NCI-H146 treated with DMSO at 0.1 percent for 48 hours (cell line): ENCODE data around the gene C10orf67.
"Not testable (repeated sequence)": the region's sequence is repeated elsewhere in the genome, so short reads cannot be mapped to it uniquely, and the experiment has no call there.

Experiments
- DNase-seq: peaks from one replicate; lab custom pipeline; 2025; ENCODE audit not compliant: unreplicated experiment; lab: John Stamatoyannopoulos, UW

Gene C10orf67

DNA sequence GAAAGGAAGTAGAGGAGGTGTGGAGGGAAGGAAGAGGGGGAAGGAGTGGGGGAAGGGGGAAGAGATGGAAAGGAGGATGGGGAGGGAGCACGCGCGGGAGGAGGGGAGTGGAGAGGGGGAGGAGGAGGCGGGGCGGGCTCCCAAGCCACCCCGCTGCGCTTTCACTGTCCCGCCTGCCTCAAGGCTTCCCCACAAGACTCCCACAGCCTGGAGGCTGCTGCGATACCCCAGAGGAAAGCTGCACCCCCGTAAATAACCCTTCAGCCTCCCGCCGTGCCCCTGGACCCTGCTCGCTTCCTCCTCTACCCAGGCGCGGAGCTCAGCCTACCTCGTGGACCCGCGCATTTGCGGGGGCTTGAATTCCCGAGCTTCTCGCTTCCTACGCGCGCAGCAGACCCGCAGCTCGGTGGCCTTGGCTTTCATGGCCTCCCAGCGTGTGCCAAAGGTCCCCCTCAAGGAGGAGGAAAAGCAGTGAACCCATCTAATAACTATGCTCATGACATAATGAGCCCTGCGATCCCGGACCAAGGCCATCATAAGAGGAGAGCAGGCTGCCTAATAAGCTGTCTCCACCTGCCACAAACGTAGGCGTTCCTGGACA, at the start of gene C10orf67:
Gene C10orf67 (minus strand): TSS at position 557 of the 601 bp plus-strand sequence. CDS start 23 bp downstream, at position 534.
- DNase-seq: no peak

GRCh38 chr10:23391821-23392220, 47.2 kb upstream of the C10orf67 start:
- no peak for DNase-seq

DNA sequence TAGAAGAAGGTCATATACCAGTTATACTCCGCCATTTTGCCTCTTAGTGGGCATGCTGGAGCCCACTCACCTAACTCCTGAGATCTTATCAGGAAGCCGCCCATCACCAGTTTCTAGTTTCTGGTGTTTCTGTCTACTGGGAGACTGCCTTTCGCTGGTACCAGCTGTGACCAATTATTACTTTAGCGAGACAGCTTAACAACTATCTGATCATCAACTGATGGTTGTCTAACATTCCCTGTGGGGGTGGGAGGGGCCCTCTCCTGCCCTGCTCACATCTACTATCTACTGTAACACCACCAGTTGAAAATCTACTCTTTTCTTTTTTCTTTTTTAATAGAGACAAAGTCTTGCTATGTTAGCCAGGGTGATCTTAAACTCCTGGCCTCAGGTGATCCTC, 46.2 kb upstream of the C10orf67 start:
- DNase-seq: no peak

DNA sequence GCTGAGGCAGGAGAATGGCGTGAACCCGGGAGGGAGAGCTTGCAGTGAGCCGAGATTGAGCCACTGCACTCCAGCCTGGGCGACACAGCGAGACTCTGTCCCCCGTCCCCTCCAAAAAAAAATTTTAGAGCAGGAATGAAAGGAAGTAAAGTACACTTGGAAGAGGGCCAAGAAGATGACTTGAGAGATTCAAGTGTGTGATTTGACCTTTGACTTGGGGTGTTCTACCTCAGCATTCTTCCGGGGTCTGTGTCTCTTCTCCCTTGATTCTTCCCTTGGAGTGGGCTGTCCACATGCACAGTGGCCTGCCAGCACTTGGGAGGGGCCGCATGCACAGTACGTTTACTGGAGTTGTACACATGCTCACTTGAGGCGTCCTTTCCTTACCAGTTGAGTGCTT, 45.8 kb upstream of the C10orf67 start:
- DNase-seq: not testable (repeated sequence)

GRCh38 chr10:23387516-23387915, 42.9 kb upstream of the C10orf67 start:
- not testable (repeated sequence) for DNase-seq

DNA sequence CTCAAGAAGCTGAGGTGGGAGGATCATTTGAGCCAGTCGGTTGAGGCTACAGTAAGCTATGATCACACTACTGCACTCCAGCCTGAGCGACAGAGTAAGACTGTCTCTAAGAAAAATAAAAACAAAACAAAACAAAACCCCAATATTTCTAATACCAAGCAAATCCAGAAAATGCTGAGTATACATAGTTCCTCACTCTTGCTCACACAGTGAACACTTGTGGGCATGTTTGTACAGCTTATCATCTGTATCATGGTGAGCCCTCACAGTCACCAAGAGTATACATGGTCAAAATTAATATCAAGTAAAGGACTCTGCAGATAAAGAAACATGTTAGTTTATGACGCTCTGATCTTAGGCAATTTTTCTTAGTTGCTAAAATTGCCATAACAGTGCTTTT, 41.5 kb upstream of the C10orf67 start:
- no peak for DNase-seq

DNA sequence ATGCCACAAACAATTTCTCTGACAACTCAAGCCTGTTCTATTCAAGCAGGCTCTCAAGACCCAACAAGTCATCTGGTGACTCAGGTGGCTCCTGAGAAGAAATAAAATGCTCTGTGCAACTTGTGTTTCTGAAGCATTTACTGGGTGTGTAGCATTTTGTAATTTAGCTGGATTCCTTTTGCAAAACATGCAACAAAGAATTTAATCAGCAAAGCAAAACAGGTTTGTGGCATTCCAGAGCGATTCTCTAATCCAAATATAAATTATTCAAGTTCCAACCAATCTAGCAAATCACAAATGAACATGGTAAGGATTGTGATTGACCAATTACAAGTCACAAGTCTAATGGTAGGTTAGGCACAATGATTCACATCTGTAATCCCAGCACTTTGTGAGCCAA, 39.8 kb upstream of the C10orf67 start:
- no peak for DNase-seq

DNA sequence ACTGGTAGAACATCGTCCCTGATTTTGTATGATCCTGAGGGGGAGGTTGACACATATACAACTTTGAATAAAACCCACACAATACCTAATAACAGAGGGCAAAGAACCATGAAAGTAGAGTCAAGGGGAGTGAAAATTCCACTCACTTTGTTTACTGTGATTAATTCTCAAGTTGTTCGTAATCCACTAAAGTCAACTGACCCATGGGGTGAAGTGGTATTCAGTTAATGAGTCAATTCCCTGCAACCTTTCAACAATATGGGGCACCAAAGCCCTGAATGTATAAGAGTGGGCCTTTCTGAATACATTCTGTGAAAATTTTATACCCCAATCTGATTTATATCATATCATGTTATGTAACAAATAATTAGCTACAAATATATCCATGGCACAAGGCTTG, 39.0 kb upstream of the C10orf67 start:
- DNase-seq: no peak

DNA sequence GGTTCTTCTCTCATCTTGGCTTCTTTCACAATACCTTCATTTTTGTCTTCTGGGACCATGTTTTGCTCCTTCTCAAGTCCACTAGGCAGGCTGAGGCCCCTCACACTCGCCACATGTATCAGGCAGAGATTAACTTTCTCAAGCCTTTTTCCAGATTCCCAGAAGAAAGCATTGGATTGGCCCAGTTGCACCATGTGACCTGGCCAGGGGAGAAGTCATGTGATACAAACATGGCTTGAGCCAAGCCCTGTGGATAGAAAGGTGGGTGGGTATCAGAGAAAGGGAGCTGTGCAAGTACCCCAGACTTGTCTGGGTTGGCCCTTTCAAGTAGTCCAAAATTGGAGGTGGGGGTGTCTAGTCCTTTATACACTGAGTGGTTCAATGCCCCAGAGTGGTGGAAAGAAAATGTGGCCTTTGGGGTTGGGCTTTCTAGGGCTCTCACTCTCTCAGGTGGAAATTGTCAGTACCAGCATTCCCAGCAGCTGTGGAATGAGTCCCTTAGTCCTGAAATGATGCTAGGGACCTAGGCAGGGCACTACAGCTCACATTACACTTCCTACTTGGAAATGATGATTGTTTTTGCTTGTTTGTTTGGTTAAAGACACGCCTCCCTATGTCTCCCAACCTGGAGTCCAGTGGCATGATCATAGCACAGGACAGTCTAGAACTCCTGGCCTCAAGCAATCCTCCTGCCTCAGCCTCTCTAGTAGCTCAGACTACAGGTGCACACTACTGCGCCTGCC, 36.9 kb upstream of the C10orf67 start:
- DNase-seq: no peak

DNA sequence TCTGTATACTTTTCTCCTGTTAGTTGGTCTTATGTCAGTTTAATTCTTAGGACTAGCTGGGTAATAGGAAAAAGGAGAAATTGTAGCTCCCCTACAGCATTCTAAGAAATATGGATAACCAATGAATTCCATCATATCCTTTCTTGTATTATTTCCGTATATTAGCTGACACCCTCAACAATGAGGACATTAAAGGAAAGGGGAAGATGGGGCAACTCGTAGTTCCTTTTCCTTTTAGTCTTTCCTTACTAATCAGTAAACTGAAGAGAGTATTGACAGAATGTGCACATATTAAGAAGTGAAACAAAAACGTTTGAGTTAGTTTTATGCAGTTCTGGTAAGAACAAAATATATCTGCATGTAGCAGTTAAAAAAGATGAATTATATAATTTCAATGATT, 35.1 kb upstream of the C10orf67 start:
- no peak for DNase-seq

DNA sequence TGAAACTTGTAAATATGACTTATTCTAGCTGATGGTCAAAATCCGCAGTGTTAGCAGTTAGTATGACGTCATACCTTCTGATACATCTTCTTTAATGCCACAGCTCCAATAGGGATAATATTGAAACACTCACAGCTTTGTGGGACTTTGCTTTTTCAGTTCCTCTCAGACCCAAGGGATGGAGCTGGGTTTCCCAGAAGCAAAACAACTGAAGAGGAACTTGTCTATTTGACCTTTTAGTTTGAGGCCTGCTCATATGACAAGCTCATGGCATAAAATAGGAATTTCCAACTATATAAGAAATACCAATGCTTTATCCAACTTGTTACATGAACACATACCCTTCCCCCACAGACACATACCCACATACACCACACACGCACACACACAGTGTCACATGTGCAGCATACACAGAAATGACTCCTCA, 31.6 kb upstream of the C10orf67 start:
- DNase-seq: no peak

- DNase-seq: no peak
Observed at GRCh38 chr10:23375366-23375765, 30.8 kb upstream of the C10orf67 start.

GRCh38 chr10:23373156-23373555, 28.6 kb upstream of the C10orf67 start:
- no peak for DNase-seq

DNA sequence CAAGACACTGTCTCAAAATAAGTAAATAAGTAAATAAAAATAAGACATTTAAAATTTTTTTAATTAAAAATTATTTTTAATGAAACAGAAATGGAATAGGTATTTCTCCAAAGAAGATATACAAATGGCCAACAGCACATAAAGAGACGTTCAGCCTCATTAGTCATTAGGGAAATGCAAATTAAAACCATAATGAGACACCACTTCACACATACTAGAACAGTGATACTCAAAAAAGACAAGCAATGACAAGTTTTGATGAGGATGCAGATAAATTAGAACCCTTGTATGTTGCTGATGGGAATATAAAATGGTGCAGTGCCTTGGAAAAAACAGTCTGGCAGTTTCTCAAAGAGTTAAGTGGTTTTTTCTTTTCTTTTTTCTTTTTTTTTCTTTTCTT, 26.5 kb upstream of the C10orf67 start:
- no peak for DNase-seq

GRCh38 chr10:23370106-23370505, 25.5 kb upstream of the C10orf67 start:
- no peak for DNase-seq

- no peak for DNase-seq
Observed at GRCh38 chr10:23368816-23369640, 24.4 kb upstream of the C10orf67 start.

DNA sequence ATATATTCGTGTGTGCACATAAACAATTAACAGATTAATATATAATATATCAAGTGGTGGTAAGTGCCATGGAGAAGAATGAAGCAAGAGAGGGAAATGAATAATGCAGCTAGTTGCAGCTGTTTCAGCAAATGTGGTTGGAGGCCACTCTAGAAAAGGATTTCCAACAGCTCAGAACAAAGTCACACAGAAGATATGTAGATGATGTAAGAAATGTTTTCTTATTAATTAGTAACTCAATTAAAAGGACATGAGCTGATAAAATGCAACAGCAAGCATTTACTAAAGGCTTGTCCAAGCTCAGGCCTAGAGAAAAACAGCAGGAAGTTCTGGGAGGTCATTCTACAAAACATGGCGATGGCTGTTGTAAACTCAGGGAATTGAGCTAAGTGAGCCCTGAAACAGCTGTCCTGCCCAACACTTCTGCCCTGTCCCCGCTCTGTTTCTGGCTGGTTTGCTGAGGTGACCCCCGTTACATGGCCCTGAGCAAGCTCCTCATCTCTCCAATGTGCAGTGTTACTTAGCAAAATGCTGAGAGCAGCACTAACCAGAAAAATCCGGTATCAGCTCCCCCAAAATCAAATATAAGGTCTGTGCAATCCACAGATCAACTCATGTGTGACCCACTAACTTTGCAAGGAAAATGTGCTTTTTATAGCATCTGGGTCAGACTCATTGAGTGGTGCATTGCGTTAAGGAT, 23.4 kb upstream of the C10orf67 start:
- DNase-seq: no peak

GRCh38 chr10:23365417-23366030, 20.9 kb upstream of the C10orf67 start:
- DNase-seq: not testable (repeated sequence)

DNA sequence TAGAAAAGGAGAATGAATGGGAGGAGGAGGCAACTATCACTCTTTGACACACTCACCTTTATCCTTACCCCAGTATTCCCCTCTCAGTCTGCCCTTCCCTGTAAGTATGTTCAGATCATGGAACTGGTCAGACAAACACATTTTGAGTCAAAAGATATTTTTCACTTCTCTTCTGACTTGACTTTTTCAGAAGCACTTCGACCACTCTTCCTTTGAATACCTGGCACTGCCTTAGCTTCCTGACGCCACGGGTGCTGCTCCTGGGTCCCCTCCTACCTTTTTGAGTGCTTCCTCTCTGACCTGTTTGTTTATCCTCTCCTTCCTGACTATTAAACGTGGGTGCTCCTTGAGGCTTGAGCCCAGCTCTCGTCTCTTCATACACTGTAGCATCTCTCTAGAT, 19.8 kb upstream of the C10orf67 start:
- no peak for DNase-seq

DNA sequence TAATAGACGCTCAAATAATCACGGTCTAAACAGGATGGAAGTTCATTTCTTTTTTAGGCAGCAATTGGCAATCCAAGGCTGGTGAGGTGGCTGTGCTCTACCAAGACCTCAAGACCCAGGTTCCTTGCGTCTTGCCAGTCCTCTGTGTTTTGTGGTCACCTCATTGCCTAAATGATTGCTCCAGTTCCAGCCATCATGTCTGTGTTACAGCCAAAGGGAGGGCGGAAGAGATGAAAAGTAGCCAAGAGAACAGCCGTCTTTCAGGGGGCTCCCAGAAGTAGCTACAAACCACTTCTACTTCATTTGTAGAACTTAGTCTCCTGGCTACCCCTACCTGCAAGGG, 19.2 kb upstream of the C10orf67 start:
- no peak for DNase-seq
